Embryonic facial prominence (tissue), 1 donor: Measurements from ENCODE around the gene PRODH2.
"Not testable (repeated sequence)": the region's sequence is repeated elsewhere in the genome, so short reads cannot be mapped to it uniquely, and the experiment has no call there.

ENCODE experiments used
- DNase-seq: peaks from one replicate; pipeline ENCODE4 v3.0.0-alpha.2; 2016; ENCODE audit errors: extremely low spot score

The PRODH2 gene

GRCh38 chr19:35796645-35797542 lies 15.8 kb downstream of the PRODH2 start:
- DNase-seq: no peak

- not testable (repeated sequence) for DNase-seq
These were observed 17.1 kb downstream of the PRODH2 start for GRCh38 chr19:35795564-35795963.

GRCh38 chr19:35793381-35794165 lies 19.1 kb downstream of the PRODH2 start:
- no peak for DNase-seq

- DNase-seq: no peak
These were observed 19.8 kb downstream of the PRODH2 start for GRCh38 chr19:35792888-35793287.

- no peak for DNase-seq
These were observed 20.3 kb downstream of the PRODH2 start for GRCh38 chr19:35792312-35792711.

- DNase-seq: no peak
These were observed 20.8 kb downstream of the PRODH2 start for GRCh38 chr19:35791814-35792279.

DNA sequence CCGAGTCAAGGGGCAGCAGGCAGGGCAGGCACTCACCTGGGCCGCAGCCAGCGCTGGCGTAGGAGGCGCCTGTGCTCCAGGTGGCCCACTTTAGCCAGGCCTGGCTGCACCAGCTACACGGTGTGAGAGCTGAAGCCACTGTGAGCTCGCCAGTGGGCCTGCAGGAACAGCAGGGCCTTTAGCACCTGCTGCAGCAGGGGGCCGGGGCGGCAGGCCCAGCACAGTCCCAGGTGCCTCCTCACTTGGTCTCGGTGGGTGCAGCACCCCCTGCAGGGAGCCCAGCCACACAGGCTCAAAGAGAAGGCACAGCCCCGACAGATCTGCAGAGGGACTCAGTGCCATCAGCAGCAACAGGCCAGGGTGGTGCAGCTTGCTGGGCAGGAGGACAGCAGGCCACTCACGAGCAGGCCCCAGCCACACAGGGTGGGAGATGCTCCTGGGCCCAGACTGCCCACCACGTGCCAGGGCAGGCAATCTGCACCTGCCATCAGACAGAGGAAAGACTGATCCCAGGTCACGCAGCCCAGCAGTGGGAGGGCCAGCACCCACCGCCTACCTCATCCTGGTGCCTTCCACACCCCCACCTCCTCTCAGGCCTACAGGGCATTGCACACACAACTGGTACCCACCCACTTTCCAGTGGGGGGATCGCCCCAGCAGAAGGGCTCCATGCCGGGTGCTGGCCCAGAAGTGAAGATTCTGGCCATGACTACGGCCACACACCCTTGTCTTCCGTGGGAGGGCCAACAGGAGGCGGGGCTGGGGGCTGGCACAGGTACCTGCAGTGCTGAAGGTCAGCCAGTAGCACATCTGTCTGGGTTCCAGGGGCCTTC lies 21.4 kb downstream of the PRODH2 start:
- no peak for DNase-seq

DNA sequence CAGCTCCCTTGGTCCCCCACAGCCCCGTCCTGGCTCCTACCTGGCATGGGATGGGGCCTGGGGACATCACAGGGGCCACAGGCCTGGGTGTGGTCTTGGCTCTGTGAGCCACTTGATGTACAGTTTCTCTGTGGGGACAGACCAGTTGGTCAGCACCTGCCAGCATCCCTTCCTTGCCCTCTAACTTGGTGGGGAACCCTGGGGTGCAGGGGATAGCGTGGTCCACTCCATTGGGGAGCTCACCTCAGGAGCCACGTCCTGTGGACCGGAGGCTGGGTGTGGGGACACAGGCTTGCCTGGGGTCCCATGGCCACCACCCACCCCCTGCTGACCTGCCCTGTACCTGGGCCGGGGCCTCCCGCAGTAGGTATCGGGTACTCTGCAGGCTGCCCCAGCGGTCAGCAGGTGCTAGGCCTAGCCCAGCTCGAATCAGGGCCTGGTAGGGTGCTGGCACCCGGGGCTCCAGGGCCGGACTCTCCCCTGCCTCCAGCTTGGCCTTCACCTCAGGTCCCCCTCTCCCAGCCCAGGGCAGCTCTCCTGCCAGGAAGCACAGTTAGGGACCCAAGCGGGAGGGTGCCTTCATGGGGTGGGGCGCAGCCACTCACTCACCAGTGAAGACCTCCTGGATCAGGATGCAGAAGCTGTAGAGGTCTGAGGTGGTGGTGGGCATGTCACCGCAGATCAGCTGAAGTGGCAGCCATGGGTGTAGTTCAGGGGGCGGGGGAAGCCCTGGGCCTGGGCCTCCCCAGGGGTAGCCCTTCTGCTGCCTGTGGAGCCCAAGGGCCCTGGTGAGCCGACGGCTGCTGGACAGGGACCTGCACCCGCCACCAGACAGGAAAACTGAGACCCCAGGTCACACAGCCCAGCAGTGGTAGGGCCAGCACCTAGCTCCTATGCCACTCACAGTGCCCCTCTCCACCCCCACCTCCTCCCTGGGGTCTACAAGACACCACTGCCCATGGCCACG lies 22.4 kb downstream of the PRODH2 start:
- no peak for DNase-seq

GRCh38 chr19:35789195-35789977 lies 23.3 kb downstream of the PRODH2 start:
- DNase-seq: no peak

GRCh38 chr19:35788205-35788960 lies 24.3 kb downstream of the PRODH2 start:
- DNase-seq: no peak

GRCh38 chr19:35787227-35787799 lies 25.3 kb downstream of the PRODH2 start:
- no peak for DNase-seq

DNA sequence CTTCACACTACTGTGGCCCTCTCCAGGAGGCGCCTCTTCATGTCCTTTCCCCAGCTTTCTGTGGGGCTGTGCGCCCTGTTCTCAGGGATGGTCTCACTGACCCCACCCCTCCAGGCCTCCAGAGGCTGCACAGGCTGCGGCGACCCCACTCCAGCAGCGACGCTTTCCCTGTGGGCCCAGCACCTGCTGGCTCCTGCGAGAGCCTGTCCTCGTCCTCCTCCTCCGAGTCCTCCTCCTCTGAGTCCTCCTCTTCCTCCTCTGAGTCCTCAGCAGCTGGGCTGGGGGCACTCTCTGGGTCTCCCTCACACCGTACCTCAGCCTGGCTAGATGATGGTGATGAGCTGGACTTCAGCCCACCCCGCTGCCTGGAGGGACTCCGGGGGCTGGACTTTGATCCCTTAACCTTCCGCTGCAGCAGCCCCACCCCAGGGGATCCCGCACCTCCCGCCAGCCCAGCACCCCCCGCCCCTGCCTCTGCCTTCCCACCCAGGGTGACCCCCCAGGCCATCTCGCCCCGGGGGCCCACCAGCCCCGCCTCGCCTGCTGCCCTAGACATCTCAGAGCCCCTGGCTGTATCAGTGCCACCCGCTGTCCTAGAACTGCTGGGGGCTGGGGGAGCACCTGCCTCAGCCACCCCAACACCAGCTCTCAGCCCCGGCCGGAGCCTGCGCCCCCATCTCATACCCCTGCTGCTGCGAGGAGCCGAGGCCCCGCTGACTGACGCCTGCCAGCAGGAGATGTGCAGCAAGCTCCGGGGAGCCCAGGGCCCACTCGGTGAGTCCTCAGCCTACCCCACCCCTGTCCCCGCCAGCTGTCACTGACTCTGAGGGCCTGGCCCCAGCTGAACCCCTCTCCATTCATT lies 26.1 kb downstream of the PRODH2 start:
- no peak for DNase-seq

- DNase-seq: no peak
These were observed 27.4 kb downstream of the PRODH2 start for GRCh38 chr19:35785339-35785627.

DNA sequence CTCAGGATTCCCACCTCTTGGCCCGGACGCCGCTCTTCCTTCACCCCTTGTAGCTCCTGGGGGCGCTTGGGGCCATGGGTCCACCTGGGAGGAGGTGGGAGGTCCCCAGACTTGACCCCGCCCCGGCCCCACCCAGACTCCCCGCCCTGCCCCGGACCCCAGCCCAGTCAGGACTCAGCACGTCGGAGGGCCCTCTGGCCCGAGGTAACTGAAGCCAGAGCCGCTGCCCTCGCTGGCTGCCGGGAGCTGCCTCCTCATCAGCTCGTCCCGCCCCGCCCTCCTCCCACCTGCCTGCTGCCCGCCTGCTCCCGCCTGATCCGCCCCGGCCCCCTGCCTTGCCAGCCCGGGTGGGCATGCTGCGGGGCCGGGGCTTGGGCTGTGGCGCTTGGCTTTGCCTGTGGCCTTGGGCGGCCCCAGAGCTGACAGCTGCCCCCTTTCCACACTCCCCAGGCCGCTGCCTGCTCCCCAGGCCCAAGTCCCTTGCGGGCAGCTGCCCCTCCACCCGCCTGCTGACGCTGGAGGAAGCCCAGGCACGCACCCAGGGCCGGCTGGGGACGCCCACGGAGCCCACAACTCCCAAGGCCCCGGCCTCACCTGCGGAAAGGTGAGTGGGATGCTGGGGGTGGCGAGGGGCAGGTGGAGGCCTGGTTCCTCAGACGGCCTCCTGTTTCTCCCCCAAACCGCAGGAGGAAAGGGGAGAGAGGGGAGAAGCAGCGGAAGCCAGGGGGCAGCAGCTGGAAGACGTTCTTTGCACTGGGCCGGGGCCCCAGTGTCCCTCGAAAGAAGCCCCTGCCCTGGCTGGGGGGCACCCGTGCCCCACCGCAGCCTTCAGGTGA lies 27.9 kb downstream of the PRODH2 start:
- no peak for DNase-seq

GRCh38 chr19:35783469-35784434 lies 28.9 kb downstream of the PRODH2 start:
- DNase-seq: no peak

DNA sequence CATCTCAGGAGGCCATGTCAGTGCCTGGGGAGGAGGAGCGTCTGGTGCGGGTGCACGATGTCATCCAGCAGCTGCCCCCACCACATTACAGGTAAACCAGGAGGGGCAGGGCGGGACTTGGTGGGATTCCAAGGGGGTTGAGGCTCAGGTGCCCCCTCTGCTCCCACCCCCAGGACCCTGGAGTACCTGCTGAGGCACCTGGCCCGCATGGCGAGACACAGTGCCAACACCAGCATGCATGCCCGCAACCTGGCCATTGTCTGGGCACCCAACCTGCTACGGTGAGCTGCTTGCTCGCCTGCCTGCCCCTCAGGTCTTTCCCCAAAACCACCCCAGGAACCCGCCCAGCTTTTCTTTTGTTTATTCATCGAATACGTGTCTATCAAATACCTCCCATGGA lies 30.1 kb downstream of the PRODH2 start:
- DNase-seq: no peak
